NOMO-1 treated with DMSO at 0.1 percent for 48 hours (cell line): ENCODE data around the gene TMEM119.
"Not testable (repeated sequence)": the region's sequence is repeated elsewhere in the genome, so short reads cannot be mapped to it uniquely, and the experiment has no call there.

Experiments
- DNase-seq: peaks from one replicate; lab custom pipeline; 2025; ENCODE audit not compliant: unreplicated experiment; lab: John Stamatoyannopoulos, UW

The TMEM119 gene

GRCh38 chr12:108567406-108568337, 30.2 kb downstream of the TMEM119 start:
- no peak for DNase-seq

DNA sequence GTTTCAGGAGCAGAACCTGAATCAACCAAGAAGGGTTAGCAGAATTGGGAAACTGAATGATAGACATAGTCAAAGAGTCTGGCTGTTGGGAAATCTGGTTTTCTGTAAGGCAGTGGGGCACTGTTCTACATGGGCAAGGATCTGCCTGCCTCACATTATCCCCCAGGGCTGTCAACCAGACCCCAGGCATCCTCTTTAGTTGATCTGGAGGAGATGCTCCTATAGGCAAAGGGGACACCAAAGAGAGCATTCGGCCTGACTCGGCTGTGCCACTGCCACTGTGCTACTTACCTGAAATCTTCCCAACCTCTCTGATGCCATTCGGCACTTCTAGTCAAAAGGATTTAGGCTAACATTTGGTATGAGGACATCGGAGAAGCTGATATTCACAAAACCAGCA, 31.4 kb downstream of the TMEM119 start:
- no peak for DNase-seq

DNA sequence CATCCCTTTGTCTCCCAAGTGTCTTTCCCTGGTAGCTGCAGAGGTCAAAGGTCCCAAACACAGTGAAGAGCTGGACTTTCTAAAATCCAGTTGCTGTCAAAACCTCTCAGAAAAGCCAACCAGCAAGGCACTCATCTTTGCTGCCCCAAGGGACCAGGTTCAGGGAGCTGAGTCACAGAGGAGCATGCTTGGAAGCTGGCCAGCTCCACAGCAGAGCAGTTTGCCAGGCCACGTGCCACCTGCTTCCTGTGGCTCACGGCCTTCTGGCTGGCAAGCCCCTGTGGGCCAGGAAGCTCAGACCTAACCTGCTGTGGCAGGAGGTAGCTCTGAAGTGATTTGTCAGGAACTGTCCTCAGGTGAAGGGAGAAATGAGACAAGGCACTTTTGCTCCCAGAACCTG, 31.9 kb downstream of the TMEM119 start:
- DNase-seq = no peak

- DNase-seq = no peak
Measured at GRCh38 chr12:108565146-108565545, 32.7 kb downstream of the TMEM119 start.

DNA sequence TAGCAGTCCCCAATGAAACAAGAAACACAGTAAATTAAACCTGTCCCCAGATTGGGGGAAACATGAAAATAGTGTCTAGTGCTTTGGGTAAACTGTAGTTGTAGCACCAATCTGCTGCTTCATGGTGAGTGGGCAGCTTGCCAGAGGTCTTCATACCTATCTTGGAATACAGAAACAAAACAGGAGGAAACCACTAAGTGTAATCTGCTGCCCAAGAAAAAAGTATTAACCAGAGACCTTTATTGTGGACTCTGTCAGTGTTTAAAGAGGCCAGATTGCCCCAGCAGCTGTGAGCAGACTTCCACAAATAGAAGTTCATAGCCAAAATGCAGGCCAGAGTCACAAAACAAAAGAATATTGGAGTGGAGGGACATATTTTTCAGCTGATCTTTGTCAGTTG, 33.2 kb downstream of the TMEM119 start:
- DNase-seq = no peak

- DNase-seq = no peak
Measured at GRCh38 chr12:108563804-108564151, 34.1 kb downstream of the TMEM119 start.

DNA sequence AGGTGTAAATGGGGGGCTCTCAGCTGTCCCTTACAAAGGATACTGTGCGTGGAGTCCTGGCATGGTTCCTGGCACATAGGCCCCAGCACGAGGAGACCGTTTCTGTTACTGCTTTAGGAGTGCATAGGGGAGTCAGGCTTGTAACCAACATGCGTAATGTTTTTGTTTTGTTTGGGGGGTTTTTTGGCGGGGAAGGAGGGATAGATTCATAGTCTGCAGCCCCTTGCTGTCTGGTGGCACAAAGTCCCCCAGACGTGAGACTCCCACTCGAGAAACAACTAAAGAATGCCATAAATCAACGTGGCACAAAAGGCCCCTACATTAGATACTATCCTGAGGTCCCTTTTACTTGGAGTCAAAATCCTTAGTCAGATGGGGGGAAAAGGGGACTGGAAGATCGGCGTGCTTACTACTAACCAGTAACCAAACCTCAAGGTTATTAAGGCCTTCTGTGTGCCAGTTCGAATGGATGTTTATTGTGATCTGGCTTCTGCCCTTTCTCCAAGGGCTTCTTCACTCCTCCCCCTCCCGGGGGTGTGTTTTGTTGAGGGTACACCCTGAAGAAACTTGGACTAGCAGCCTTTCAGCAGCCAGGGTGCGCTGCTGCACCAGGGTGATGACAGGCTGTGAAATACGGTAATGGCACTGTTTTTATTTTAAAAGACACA, 34.6 kb downstream of the TMEM119 start:
- peak; percentile 85 for DNase-seq

DNA sequence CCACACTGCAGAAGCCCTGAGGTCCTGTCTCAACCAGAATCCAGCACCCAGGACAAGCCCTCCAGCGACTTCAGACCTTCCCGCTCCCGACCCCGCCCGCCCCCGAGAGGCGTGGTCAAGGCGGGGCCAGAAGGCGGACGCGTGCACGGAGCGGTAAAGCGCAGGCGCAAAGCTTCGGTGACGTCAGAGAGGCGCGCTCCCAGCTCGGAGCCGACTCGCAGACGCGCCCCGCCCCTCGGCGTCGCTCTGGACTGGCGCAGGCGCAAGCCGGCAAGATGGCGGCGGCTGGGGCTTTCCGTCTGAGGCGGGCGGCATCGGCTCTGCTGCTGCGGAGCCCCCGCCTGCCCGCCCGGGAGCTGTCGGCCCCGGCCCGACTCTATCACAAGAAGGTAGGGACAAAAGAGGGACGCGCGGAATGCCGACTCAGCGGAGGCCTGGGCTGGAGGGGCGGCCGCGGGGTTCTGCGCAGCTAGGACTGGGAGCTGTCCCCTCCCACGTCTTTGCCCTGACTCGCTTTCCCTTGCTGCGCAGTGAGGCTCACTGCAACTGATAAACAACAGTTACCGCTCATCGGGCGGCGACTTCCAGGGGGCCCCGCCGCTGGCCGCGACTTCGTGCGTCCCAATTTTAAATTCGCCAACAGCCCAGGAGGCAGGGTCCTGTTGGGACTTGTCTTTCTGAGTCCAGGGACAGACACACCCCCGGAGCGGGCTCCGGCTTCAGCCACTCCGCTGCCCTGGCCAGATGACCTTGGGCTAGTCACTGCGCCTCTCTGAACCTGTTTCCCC, 35.3 kb downstream of the TMEM119 start, which contains the start of gene ISCU:
Gene ISCU, plus strand, starts transcription at position 249 of the 788 bp plus-strand sequence. Its CDS starts 27 bp downstream, at position 276.
- peak; percentile 92 for DNase-seq

DNA sequence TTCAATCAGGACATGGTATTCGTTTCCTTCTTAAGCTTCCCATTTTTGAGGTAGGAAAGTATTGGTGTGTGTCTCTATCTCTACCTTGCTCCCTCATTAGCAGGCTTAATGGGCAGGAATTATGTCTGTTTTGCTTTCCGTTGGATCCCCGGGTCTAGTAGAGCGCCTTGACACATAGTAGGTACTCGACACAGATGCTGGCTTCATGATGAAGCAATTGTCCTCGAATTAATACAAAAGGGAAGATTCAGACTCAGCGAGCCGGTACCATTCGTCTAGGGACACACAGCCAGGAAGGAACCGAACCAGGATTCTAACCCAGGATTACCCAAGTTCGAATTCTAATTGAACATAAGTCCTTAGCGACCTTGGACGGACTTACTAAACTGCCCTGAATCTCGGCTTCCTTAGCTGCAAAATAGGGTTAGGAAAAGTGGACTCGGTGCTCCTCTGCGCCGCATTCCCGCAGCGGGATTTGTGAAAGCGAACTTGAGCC, 36.0 kb downstream of the TMEM119 start:
- no peak for DNase-seq

DNA sequence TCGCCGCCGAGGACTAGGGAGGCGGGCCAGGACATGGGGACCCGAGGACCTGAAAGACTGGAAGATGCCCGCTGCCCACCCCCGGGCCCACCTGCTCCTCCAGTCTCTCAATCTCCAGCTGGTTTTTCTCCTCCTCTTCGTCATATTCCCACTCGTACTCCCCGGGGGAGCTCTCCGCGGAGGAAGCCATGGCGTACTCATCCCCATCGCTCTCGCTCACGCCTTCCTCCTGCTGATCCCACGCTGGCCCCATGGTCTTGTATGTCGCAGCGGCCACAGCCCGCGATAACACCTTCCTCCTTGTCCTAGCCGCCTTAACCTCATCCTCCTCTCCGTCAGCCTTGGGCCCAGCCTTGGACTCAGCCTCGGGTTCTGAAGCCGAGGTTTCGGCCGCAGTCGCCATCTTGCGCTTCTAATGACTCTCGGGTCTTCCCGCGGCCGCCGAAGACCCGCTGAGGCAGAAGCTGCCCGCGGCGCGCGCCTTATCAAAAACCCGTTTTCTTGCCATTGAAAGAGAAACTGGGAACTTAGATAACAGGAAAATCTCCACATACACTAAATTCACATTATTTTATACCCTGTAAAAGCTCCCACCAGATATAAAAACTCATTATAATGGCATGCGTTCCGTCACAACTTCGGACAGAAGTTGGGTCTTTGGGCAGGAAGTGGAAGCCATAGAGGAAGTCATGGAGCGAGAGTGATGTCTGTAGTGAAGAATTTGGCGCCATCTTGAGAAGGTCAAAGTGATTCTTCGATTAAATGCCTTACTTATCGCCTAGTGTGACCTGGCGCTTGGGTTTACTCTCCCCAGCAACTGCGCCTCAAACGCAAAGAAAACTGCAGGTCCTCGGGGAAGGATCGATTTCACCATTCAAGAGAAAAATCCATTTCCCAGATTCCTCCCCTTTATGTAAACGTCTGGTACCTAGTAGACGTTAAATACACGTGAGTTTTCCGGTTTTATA, 36.8 kb downstream of the TMEM119 start, which contains the start of gene SART3:
Gene SART3, minus strand, starts transcription at position 422 of the 968 bp plus-strand sequence. Its CDS starts 19 bp downstream, at position 403.
- peak; percentile 91 for DNase-seq

DNA sequence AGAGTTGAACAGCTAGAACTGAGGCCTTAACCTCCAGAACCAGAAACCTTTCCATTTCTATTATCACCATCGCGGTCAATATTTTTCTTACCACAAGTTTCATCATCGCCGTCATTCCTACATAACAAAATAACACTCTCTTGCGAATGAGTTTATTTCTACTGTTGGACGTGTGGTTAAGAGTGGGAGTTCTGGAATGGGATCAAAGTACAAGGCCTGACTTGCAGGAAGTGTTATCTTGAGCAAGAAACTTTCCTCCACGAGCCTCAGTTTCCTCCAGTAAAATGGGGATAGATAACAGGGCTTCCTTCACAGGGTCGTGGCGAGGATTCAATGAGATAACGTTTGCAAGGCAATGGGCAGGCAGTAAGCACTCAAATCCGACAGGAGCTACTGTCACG, 37.6 kb downstream of the TMEM119 start:
- peak; percentile 21 for DNase-seq

DNA sequence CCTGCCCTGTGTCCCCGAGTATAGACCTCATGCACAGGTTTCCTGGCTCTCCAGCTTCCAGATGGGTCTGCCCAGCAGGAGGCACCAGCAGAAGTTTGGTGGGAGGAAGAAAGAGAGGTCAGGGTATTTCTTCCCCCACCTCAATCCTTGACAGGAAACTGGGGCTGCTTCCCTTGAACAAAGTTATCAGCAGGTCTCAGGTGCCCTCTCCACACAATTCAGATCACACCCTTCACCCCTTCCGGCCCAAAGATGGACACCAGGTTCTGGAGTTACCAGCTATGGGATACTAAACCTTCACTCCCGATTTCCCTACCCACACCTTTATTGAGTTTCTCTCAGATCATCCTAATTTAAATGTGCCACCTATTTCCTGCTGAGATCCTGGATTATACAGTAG, 38.1 kb downstream of the TMEM119 start:
- no peak for DNase-seq

- no peak for DNase-seq
Measured at GRCh38 chr12:108559007-108559655, 38.8 kb downstream of the TMEM119 start.

- DNase-seq = not testable (repeated sequence)
Measured at GRCh38 chr12:108555383-108555782, 42.5 kb downstream of the TMEM119 start.

- DNase-seq = no peak
Measured at GRCh38 chr12:108553799-108554198, 44.1 kb downstream of the TMEM119 start.

GRCh38 chr12:108551535-108551934, 46.3 kb downstream of the TMEM119 start:
- DNase-seq = peak; percentile 63

DNA sequence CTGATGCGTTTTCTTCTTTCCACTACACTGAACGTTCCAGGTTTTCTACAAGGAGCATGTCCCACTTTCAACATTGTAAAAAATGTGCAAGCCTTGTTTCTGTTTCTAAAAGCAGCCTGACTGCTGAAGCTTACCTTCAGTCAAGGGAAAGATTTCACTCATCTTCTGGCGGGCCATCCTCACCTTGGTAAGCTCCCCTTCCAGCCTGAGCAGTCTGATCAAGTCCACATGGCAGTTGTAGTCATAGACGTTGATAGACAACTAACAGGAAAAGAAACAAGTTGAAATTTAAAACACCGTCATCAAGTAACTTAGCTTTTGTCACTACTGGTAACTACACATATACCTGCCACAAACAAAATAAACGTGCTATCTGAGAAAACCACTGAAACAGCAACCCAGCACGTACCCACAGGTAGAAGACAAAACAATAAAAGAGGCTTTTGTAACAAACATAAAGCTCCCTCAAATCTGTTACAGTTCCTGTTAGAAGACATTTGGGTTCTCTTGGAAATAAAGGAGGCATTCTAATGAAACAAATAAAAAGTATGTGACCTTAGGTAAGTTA, 48.8 kb downstream of the TMEM119 start:
- DNase-seq = no peak

DNA sequence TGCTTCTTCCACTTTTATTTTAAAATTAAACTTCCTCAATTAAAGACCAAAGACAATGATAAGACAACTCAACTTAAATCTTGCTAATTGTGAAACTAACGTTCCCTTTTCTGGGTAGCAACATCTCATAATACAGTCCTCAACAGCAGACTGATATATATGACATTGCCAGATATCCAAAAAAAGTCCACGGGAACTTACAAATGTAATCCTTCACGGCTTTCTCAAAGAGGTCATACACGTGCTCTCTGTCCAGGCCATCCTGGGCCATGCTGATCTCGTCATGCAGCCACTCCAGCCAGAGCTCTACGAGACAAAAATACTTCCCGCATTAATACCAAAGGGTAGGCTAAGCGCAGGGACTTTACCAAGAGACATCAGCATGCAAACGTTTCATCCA, 50.2 kb downstream of the TMEM119 start:
- DNase-seq = peak; percentile 1

DNA sequence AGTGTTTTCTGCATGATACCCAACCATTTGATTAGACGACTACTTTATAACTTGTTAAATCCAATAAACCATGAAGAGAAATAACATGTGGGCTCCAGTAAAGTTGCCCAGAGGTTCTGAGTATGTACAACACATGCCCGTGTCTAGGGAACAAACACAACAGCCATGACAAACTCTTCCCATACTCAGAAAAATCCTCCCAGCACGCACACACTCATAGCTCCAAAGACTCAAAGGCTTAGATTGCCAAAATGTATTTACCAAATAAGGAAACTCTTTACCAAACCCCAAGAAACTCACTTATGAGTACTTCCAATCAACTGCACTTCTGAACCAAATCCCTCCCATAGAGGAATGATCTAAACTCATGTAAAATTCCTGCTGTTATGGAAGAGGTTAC, 54.2 kb downstream of the TMEM119 start:
- no peak for DNase-seq
